HG02938 (cell line): ENCODE measurements around the gene RNF123.
A peak's percentile ranks its signal among the peaks of the same experiment; 100 is the strongest.

Experiments used
- ATAC-seq: cut with Tn5 transposase; IDR thresholded peaks from one replicate; pipeline ENCODE4 v1.9.1; 2021; ENCODE audit warnings: mild to moderate bottlenecking, moderate library complexity; ENCODE audit not compliant: unreplicated experiment

RNF123 gene

GRCh38 chr3:49717211-49717958 is 28.0 kb downstream of the RNF123 start:
- ATAC-seq = no peak

DNA sequence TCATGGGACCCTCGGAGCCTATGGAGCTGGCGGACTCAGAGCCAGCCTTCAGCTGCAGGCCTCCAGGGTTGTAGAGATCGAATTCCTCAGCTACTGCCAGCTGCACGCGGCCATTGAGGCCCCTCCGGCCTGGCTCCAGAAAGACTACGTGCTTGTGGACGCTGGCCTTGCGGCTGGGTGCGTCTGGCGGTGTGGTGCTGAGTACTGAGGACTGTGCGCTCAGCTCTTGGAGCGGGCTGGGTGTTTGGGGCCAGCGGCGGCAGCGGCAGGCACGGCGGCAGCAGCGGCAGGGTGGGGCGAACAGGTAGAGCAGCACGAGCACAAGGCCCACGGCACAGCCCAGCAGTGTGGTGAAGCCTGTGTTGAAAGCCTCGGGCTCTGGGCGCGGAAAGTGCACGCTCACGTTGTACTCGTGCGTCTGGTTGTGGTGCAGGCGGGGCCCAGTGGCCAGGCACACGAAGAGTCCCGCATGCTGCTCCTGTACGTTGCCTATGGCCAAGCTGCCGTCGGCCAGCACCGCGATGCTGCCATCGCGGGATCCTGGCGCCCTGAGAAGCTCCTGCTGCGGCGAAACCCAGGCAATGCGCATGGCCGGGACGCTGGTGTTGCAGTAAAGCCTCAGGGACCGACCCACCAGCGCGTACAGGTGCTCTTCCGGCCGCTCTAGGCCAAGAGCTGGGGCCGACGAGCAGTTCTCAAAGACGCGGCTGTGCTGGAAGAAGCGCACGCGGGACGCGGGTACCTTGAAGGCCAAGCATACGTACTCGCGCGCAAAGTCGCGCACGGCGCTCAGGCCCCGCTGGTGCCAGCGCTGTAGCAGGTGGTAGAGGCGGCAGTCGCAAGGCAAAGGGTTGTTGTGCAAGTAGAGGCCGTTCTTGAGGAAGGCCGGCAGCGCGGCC is 28.9 kb downstream of the RNF123 start:
- no peak for ATAC-seq

- no peak for ATAC-seq
Measured at GRCh38 chr3:49718858-49719213, 29.5 kb downstream of the RNF123 start.

- peak; percentile 50 for ATAC-seq
Measured at GRCh38 chr3:49719214-49719884, 30.0 kb downstream of the RNF123 start, which contains the start of gene AMIGO3. AMIGO3 (minus strand) TSS chr3:49719684; CDS start chr3:49719465, 219 bp downstream.

DNA sequence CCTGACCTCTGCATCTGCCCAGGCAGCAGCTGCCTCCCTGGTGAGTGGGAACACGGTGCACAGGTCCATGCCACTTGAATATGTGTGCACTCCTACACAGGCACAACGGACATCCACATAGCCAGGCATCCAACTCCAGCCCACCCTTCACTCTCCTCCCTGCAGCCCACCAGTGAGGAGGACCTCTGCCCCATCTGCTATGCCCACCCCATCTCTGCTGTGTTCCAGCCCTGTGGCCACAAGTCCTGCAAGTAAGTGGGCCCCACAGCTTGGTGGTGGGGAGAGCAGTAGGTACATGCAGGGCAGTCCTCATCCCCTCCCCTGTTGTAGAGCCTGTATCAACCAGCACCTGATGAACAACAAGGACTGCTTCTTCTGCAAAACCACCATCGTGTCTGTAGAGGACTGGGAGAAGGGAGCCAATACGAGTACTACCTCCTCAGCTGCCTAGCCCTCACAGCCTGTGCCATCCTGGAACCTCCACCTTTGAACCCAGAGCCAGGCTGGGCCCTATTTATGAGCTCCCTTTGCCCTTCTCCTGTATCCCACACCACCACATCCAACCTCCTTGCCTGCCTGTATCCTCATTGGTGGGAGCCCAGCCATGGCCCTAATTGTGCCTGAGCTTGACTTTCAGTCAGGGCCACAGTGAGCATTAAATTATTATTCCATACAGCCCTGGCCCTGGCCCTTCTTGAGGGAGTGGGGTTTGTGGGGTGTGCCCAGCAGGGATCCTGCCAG is 31.7 kb downstream of the RNF123 start:
- no peak for ATAC-seq

DNA sequence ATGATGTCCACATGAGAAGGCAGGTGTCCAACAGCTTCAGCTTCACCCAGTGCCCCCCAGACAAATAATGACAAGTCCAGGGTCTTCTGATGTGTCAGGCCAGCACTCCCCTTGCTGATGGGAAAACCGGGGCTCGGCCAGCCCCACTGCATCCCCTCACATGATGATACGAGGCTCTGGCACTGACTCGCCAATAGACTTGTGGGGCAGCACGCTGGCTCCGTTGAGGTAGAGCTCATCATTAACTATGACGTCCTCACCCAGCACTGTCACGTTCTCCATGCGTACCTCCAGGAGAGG is 32.2 kb downstream of the RNF123 start:
- no peak for ATAC-seq

GRCh38 chr3:49721896-49722781 is 32.8 kb downstream of the RNF123 start:
- no peak for ATAC-seq

DNA sequence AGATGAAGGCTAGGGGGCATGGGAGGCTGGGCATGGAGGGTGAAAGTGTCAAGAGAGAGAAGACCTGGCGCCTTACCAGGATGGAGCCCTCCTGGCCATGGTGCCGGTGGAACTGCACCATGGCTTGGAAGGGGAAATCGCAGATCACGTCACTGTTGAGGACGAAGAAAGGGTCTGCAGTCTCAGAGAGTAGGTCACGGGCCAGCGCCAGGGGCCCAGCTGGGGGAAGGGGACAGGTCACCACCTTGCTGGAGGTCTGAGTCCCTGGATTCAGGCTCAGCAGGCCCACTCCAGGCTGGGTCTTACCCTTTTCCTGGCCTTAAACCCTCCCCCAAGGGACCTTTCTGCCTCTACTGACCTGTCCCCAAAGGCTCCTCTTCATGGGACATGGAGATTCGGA is 33.5 kb downstream of the RNF123 start:
- no peak for ATAC-seq

DNA sequence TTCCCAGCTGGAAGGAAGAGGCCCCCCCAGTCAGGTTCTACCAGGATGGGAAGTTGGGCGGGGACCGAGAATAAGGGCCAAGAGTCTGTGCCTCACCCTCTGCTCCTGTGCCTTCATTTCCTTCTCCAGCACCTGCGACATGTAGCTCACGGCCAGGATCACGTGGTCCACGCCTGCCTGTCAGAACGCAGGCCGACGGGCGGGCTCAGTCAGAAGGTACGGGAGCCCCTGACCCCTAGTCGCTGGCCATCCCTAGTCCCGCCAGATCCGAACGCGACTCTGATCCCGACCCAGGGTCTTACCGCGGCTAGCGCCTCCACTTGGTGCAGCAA is 33.9 kb downstream of the RNF123 start:
- ATAC-seq = no peak

- peak; percentile 63 for ATAC-seq
Measured at GRCh38 chr3:49723628-49724551, 34.5 kb downstream of the RNF123 start, which contains the start of gene GMPPB. GMPPB (minus strand) TSS chr3:49723951; CDS start chr3:49723726, 225 bp downstream.

DNA sequence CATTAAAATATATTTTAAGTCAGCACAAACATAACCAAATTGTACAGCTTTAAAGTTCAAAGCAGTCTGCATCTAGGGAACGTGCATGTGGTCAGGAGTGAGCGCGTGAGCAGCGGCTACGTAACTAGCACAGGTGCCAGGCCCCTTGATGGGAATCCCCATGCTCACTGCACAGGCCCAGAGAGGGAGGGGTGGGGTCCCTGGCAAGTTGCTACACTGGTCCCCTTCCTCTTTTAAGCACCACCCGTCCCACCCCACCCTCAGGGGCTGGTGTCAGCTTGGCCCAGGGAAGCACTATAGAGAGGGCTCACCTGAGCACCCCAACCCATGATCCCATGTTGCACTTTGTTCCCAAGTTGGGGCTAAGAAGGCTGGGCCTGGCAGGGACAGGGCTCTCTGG is 35.2 kb downstream of the RNF123 start:
- ATAC-seq = no peak

DNA sequence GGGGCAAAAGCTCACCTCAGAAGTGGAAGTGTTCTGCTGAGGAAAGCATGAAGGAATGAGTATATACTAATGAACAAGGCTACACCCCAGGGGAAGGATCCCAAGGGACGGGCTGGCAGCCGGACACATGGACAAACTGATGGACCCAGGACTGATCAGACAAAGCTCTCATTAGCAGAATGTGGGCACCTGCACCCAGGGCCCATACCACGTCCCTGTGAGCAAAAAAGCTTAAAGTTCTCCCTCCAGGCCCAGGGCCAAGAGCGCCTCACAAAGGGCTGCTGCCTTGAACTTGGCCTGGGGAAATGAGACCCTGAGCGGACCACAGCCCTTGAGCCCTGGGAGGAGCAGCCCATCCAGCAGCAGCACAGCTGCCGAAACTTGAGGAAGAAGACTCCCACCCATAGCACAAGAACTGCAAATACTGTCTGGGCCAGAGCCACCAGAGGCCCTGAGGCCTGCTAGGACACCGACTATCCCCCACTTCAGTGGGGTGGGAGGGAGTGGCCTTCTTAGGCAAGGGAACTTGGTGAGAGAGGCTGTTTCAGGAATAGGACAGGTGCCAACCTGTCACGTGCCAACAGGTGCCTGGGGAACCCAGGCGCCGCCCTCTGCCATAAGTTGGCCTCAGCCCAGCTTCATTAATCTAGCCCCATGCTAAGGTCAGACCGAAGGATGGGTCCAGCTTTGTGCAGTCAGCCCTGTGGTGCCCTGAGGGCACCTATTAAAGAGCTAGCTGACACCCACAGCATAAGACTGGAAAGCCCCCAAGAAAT is 36.7 kb downstream of the RNF123 start:
- no peak for ATAC-seq

GRCh38 chr3:49727154-49727923 is 38.0 kb downstream of the RNF123 start:
- ATAC-seq = no peak

DNA sequence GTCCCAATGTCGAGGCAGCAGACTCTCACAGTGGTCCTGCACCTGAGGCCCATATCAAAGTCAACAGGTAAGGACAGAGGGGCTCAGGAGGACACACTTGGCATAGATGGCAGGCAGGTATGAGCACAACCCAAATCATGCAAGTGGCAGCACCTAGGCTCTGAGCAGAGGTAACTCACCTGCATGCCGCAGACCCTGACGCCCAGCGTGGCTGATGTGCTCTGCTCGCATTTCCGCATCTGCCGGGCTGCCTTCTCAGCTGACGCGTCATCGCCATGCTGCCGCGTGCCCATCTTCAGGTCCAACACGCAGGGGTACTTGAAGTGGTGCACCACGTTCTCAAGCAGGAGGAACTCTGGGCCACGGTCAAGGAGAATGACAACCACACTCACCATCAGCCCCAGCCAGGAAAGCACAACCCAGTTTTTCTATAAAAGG is 38.6 kb downstream of the RNF123 start:
- ATAC-seq = no peak

DNA sequence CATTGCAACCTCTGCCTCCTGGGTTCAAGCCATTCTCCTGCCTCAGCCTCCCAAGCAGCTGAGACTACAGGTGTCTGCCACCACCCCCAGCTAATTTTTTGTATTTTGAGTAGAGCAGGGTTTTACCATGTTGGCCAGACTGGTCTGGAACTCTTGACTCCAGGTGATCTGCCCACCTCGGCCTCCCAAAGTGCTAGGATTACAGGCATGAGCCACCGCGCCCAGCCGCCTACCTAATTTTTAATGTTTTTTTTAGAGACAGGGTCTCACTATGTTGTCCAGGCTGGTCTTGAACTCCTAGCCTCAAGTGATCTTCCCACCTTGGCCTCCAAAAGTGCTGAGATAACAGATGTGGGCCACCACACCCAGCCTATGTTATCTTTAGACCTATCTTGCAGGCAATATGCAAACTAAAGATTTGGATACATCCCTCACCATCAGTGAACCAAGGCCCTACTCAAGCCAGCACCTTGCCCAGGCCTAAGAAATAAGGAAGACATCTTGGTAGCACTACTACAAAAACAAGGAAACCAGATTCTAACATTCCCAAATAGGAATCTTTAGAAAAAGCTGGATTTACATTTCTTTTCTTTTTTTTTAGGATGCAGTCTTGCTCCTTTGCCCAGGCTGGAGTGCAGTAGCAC is 40.7 kb downstream of the RNF123 start:
- ATAC-seq = no peak

DNA sequence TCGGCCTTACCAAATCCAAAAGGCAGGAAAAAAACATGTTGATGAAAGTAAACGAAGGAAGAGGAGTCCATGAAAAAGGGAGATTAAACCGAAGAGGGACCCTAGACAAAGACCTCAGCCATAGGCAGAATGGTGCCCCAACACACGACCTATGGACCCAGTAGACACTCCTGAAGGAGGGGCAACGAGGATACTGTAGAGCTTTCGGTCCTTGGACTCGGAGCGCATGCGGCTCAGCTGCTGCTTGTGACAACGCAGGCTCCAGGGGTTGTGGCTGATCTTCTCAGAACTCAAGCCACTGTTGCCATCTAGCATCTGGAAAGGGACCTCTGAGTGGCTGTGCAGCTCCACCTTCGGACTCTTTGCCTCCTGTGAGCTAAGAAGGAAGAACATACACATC is 43.2 kb downstream of the RNF123 start:
- ATAC-seq = no peak

GRCh38 chr3:49733551-49733950 is 44.2 kb downstream of the RNF123 start:
- ATAC-seq = no peak
